ENCODE data around the gene ANKRD65.
"Not testable (repeated sequence)": the region's sequence is repeated elsewhere in the genome, so short reads cannot be mapped to it uniquely, and the experiment has no call there.

The ANKRD65 gene

GRCh38 chr1:1422465-1423244, 1.6 kb upstream of the ANKRD65 start:
- Histone ChIP-seq H3K4me1 (ENCODE audit: insufficient read depth, low read length) (peaks cover 20% of the 10 kb centered on the region), H3K4me3 (ENCODE audit: low read length) (no peak overlapping the region), H3K27me3 (ENCODE audit: insufficient read depth, low read length) (no peaks in the 10 kb centered on the region), H2AFZ (ENCODE audit: low read depth, low read length) (no peak overlapping the region), H3K9me3 (ENCODE audit: low read length) (no peaks in the 10 kb centered on the region), H3K36me3 (ENCODE audit: insufficient read depth, low read length) (no peaks in the 10 kb centered on the region)

GRCh38 chr1:1421907-1422464, 910 bp upstream of the ANKRD65 start:
- Histone ChIP-seq H2AFZ (ENCODE audit: low read depth, low read length) (no peak overlapping the region), H3K9me3 (ENCODE audit: low read length) (no peaks in the 10 kb centered on the region), H3K36me3 (ENCODE audit: insufficient read depth, low read length) (no peaks in the 10 kb centered on the region), H3K4me1 (ENCODE audit: insufficient read depth, low read length) (peaks cover 20% of the 10 kb centered on the region), H3K27me3 (ENCODE audit: insufficient read depth, low read length) (no peaks in the 10 kb centered on the region), H3K4me3 (ENCODE audit: low read length) (no peak overlapping the region)

- H3K36me3 ChIP-seq (ENCODE audit: insufficient read depth, low read length) = no peaks in the 10 kb centered on the region
- no peak overlapping the region for H3K4me3 ChIP-seq (ENCODE audit: low read length)
- no peak overlapping the region for H2AFZ ChIP-seq (ENCODE audit: low read depth, low read length)
- H3K9me3 ChIP-seq (ENCODE audit: low read length) = no peaks in the 10 kb centered on the region
- H3K27me3 ChIP-seq (ENCODE audit: insufficient read depth, low read length) = no peaks in the 10 kb centered on the region
- H3K4me1 ChIP-seq (ENCODE audit: insufficient read depth, low read length) = peaks cover 10% of the 10 kb centered on the region
These were observed 378 bp downstream of the ANKRD65 start for GRCh38 chr1:1420654-1421141.

GRCh38 chr1:1419813-1420653, 1.0 kb downstream of the ANKRD65 start:
- H3K9me3 ChIP-seq (ENCODE audit: low read length) = no peaks in the 10 kb centered on the region
- no peak overlapping the region for H2AFZ ChIP-seq (ENCODE audit: low read depth, low read length)
- H3K4me1 ChIP-seq (ENCODE audit: insufficient read depth, low read length) = peaks cover 9% of the 10 kb centered on the region
- H3K27me3 ChIP-seq (ENCODE audit: insufficient read depth, low read length) = no peaks in the 10 kb centered on the region
- no peaks in the 10 kb centered on the region for H3K36me3 ChIP-seq (ENCODE audit: insufficient read depth, low read length)
- H3K4me3 ChIP-seq (ENCODE audit: low read length) = no peak overlapping the region

- Histone ChIP-seq H3K27me3 (ENCODE audit: insufficient read depth, low read length) (no peaks in the 10 kb centered on the region), H3K9me3 (ENCODE audit: low read length) (no peaks in the 10 kb centered on the region), H3K4me3 (ENCODE audit: low read length) (no peak overlapping the region), H3K4me1 (ENCODE audit: insufficient read depth, low read length) (peaks cover 9% of the 10 kb centered on the region), H2AFZ (ENCODE audit: low read depth, low read length) (no peak overlapping the region), H3K36me3 (ENCODE audit: insufficient read depth, low read length) (no peaks in the 10 kb centered on the region)
These were observed 1.7 kb downstream of the ANKRD65 start for GRCh38 chr1:1419363-1419812.

GRCh38 chr1:1418464-1419362, 2.4 kb downstream of the ANKRD65 start:
- H3K4me3 ChIP-seq (ENCODE audit: low read length) = no peak overlapping the region
- no peaks in the 10 kb centered on the region for H3K9me3 ChIP-seq (ENCODE audit: low read length)
- no peaks in the 10 kb centered on the region for H3K27me3 ChIP-seq (ENCODE audit: insufficient read depth, low read length)
- peak overlapping the region; percentile 12 for H2AFZ ChIP-seq (ENCODE audit: low read depth, low read length)
- no peaks in the 10 kb centered on the region for H3K36me3 ChIP-seq (ENCODE audit: insufficient read depth, low read length)
- peaks cover 9% of the 10 kb centered on the region for H3K4me1 ChIP-seq (ENCODE audit: insufficient read depth, low read length)

- not testable (repeated sequence) for H2AFZ ChIP-seq (ENCODE audit: low read depth, low read length); H3K9me3 ChIP-seq (ENCODE audit: low read length); H3K4me3 ChIP-seq (ENCODE audit: low read length); H3K4me1 ChIP-seq (ENCODE audit: insufficient read depth, low read length); H3K27me3 ChIP-seq (ENCODE audit: insufficient read depth, low read length); H3K36me3 ChIP-seq (ENCODE audit: insufficient read depth, low read length)
These were observed 3.1 kb downstream of the ANKRD65 start for GRCh38 chr1:1417825-1418463.

- not testable (repeated sequence) for H3K36me3 ChIP-seq (ENCODE audit: insufficient read depth, low read length); H3K4me3 ChIP-seq (ENCODE audit: low read length); H3K27me3 ChIP-seq (ENCODE audit: insufficient read depth, low read length); H3K4me1 ChIP-seq (ENCODE audit: insufficient read depth, low read length); H3K9me3 ChIP-seq (ENCODE audit: low read length); H2AFZ ChIP-seq (ENCODE audit: low read depth, low read length)
These were observed 3.7 kb downstream of the ANKRD65 start for GRCh38 chr1:1417396-1417795.

- no peaks in the 10 kb centered on the region for H3K36me3 ChIP-seq (ENCODE audit: insufficient read depth, low read length)
- no peak overlapping the region for H2AFZ ChIP-seq (ENCODE audit: low read depth, low read length)
- H3K27me3 ChIP-seq (ENCODE audit: insufficient read depth, low read length) = no peaks in the 10 kb centered on the region
- no peaks in the 10 kb centered on the region for H3K9me3 ChIP-seq (ENCODE audit: low read length)
- H3K4me1 ChIP-seq (ENCODE audit: insufficient read depth, low read length) = peaks cover 6% of the 10 kb centered on the region
- H3K4me3 ChIP-seq (ENCODE audit: low read length) = no peak overlapping the region
These were observed 5.3 kb downstream of the ANKRD65 start for GRCh38 chr1:1415751-1416150.

GRCh38 chr1:1412311-1412902, 8.7 kb downstream of the ANKRD65 start:
- not testable (repeated sequence) for H3K9me3 ChIP-seq (ENCODE audit: low read length); H3K4me3 ChIP-seq (ENCODE audit: low read length)
- peaks cover 12% of the 10 kb centered on the region for H3K36me3 ChIP-seq (ENCODE audit: insufficient read depth, low read length)

GRCh38 chr1:1411626-1412025, 9.4 kb downstream of the ANKRD65 start:
- H3K27me3 ChIP-seq (ENCODE audit: insufficient read depth, low read length) = no peaks in the 10 kb centered on the region
- H2AFZ ChIP-seq (ENCODE audit: low read depth, low read length) = no peak overlapping the region
- peaks cover 12% of the 10 kb centered on the region for H3K36me3 ChIP-seq (ENCODE audit: insufficient read depth, low read length)
- peaks cover 15% of the 10 kb centered on the region for H3K4me1 ChIP-seq (ENCODE audit: insufficient read depth, low read length)
- H3K4me3 ChIP-seq (ENCODE audit: low read length) = no peak overlapping the region
- H3K9me3 ChIP-seq (ENCODE audit: low read length) = no peaks in the 10 kb centered on the region

More at GRCh38 chr1:1412311-1412902, 8.7 kb downstream of the ANKRD65 start:
- H3K27me3 ChIP-seq (ENCODE audit: insufficient read depth, low read length); H2AFZ ChIP-seq (ENCODE audit: low read depth, low read length): not testable (repeated sequence)
- H3K4me1 ChIP-seq (ENCODE audit: insufficient read depth, low read length) = peaks cover 15% of the 10 kb centered on the region

GRCh38 chr1:1410238-1410637, 10.8 kb downstream of the ANKRD65 start:
- H3K4me3 ChIP-seq (ENCODE audit: low read length); H3K27me3 ChIP-seq (ENCODE audit: insufficient read depth, low read length); H2AFZ ChIP-seq (ENCODE audit: low read depth, low read length); H3K9me3 ChIP-seq (ENCODE audit: low read length): not testable (repeated sequence)
- Histone ChIP-seq H3K36me3 (ENCODE audit: insufficient read depth, low read length) (peaks cover 21% of the 10 kb centered on the region), H3K4me1 (ENCODE audit: insufficient read depth, low read length) (peaks cover 23% of the 10 kb centered on the region)
